ENCODE results near the gene GRM3.

GRCh38 chr7:86778271-86778670 lies 134.6 kb downstream of the GRM3 start:
- TF ChIP-seq CTCF (IDR thresholded peaks at IDR 0.05) (no peak), POLR2A (IDR thresholded peaks at IDR 0.05) (no peak)
